Peyer's patch (tissue), 4 donors: ENCODE results near the gene WDR5.

ENCODE experiments used
- CTCF ChIP-seq, 6 experiments: fragments of 450-650 bp in 4 of 6; fragments of 200-600 bp in 2 of 6; sonication (generic) in 1 of 6; IDR thresholded peaks; one replicate each; pipeline ENCODE4 v1.5.1; 2017 to 2019; ENCODE audit warnings: antibody characterized with exemption in 6 of 6, mild to moderate bottlenecking in 3 of 6, moderate library complexity in 1 of 6
- POLR2A ChIP-seq, 2 donors: fragments of 450-650 bp; IDR thresholded peaks; one replicate each; pipeline ENCODE4 v1.5.1; 2017; ENCODE audit warnings: antibody characterized with exemption in 2 of 2, mild to moderate bottlenecking in 2 of 2, moderate library complexity in 2 of 2

GRCh38 chr9:134188386-134189144 lies 52.7 kb downstream of the WDR5 start:
- TF ChIP-seq CTCF (IDR thresholded peaks at IDR 0.05) = no peak
- TF ChIP-seq POLR2A (IDR thresholded peaks at IDR 0.05) = no peak
